Neural cell (in vitro differentiated cells): ENCODE measurements around the gene MACROH2A1. TPM values are rescaled to one million over a fixed set of nuclear protein-coding genes. Genes with fewer than 3 reads are reported as not detected.

ENCODE experiments used
- H2AFZ ChIP-seq: fragments of 200-600, 300-800 bp; sonication (generic), shearing (Covaris generic); 2 replicates; pipeline ENCODE4 v1.6.0; 2014; ENCODE audit warnings: low read depth, mild to moderate bottlenecking, antibody characterized with exemption, low read length, moderate library complexity
- H3F3A ChIP-seq: fragments of 200-600 bp; shearing (Covaris generic); 2 replicates; pipeline ENCODE4 v1.6.1; 2016; ENCODE audit warnings: mild to moderate bottlenecking, moderate library complexity, mixed read lengths, antibody characterized with exemption, low read length; ENCODE audit not compliant: insufficient read depth, poor library complexity, severe bottlenecking
- H3K27ac ChIP-seq: fragments of 200-600, 300-800 bp; sonication (generic), shearing (Covaris generic); 2 replicates; pipeline ENCODE4 v1.5.1; 2014; ENCODE audit warnings: mild to moderate bottlenecking, low read length, moderate library complexity
- H3K27me3 ChIP-seq: fragments of 300-800, 200-600 bp; sonication (generic), shearing (Covaris generic); 2 replicates; pipeline ENCODE4 v1.6.0; 2014; ENCODE audit warnings: mild to moderate bottlenecking, low read depth, low read length, moderate library complexity; ENCODE audit not compliant: insufficient read depth
- H3K36me3 ChIP-seq: fragments of 300-800, 200-600 bp; sonication (generic), shearing (Covaris generic); 2 replicates; pipeline ENCODE4 v1.5.1; 2014; ENCODE audit warnings: mild to moderate bottlenecking, antibody characterized with exemption, low read length, moderate library complexity; ENCODE audit not compliant: insufficient read depth
- H3K4me2 ChIP-seq: fragments of 300-800, 200-600 bp; sonication (generic), shearing (Covaris generic); 2 replicates; pipeline ENCODE4 v1.6.0; 2014; ENCODE audit warnings: mild to moderate bottlenecking, low read length
- H3K4me3 ChIP-seq: fragments of 300-800, 200-600 bp; sonication (generic), shearing (Covaris generic); 2 replicates; pipeline ENCODE4 v1.5.1; 2014; ENCODE audit warnings: mild to moderate bottlenecking, low read length, moderate library complexity
- H3K79me2 ChIP-seq: fragments of 200-600 bp; shearing (Covaris generic); replicated peaks from 2 replicates; pipeline ENCODE4 v1.6.0; 2014; ENCODE audit warnings: mild to moderate bottlenecking, low read length, moderate library complexity; ENCODE audit not compliant: insufficient read depth
- H3K9ac ChIP-seq: fragments of 300-800, 200-600 bp; sonication (generic), shearing (Covaris generic); 2 replicates; pipeline ENCODE4 v1.6.1; 2016; ENCODE audit warnings: mild to moderate bottlenecking, low read length, mixed read lengths
- H3K9me2 ChIP-seq: fragments of 200-600 bp; shearing (Covaris generic); 2 replicates; pipeline ENCODE4 v1.6.1; 2016; ENCODE audit warnings: mild to moderate bottlenecking, low read length, mixed read lengths; ENCODE audit not compliant: insufficient read depth
- H3K9me3 ChIP-seq: fragments of 200-600, 300-800 bp; sonication (generic), shearing (Covaris generic); 2 replicates; pipeline ENCODE4 v1.6.1; 2016; ENCODE audit warnings: mild to moderate bottlenecking, mixed run types, low read length, moderate library complexity, mixed read lengths
- H4K20me1 ChIP-seq: fragments of 200-600 bp; shearing (Covaris generic); 2 replicates; pipeline ENCODE4 v1.6.1; 2016; ENCODE audit warnings: mild to moderate bottlenecking, mixed run types; ENCODE audit not compliant: insufficient read depth
- EP300 ChIP-seq: fragments of 450-650 bp; conservative IDR thresholded peaks from 2 replicates; pipeline ENCODE4 v1.6.1; 2014; ENCODE audit warnings: antibody characterized with exemption, mild to moderate bottlenecking, moderate library complexity; ENCODE audit not compliant: poor library complexity, severe bottlenecking
- EZH2 ChIP-seq: fragments of 200-600, 300-800 bp; shearing (Covaris generic), sonication (generic); IDR thresholded peaks from 2 replicates; pipeline ENCODE4 v1.6.1; 2014; ENCODE audit warnings: antibody characterized with exemption, low read length, borderline replicate concordance, mild to moderate bottlenecking; ENCODE audit not compliant: insufficient read depth, poor library complexity, severe bottlenecking
- MXI1 ChIP-seq: fragments of 450-650 bp; conservative IDR thresholded peaks from 2 replicates; pipeline ENCODE4 v1.6.1; 2014; ENCODE audit warnings: antibody characterized with exemption, mild to moderate bottlenecking; ENCODE audit not compliant: poor library complexity, severe bottlenecking
- POLR2AphosphoS5 ChIP-seq: IDR thresholded peaks from 2 replicates; pipeline ENCODE4 v1.6.1; 2012
- RAD21 ChIP-seq: fragments of 450-650 bp; conservative IDR thresholded peaks from 2 replicates; pipeline ENCODE4 v1.6.1; 2014; ENCODE audit warnings: antibody characterized with exemption, mild to moderate bottlenecking, moderate library complexity
- REST ChIP-seq: IDR thresholded peaks from 2 replicates; pipeline ENCODE4 v1.6.1; 2012; ENCODE audit warnings: borderline replicate concordance
- SMC3 ChIP-seq: fragments of 450-650 bp; conservative IDR thresholded peaks from 2 replicates; pipeline ENCODE4 v1.6.1; 2014; ENCODE audit warnings: antibody characterized with exemption, mild to moderate bottlenecking, moderate library complexity; ENCODE audit not compliant: poor library complexity
- TAF1 ChIP-seq: IDR thresholded peaks from 2 replicates; pipeline ENCODE4 v1.6.1; 2012; ENCODE audit warnings: low read depth
- polyA plus RNA-seq: library from polyadenylated mRNA; depleted of rRNA; stranded (reverse); fragments of >200 nt; gene quantifications from 2 replicates; pipeline ENCODE4 v1.2.3, GENCODE V29; 2014
- TF ChIP-seq, protein P1 (sequence below): fragments of 450-650 bp; IDR thresholded peaks from 2 replicates; pipeline ENCODE4 v1.5.1; 2014; ENCODE audit warnings: antibody characterized with exemption, mild to moderate bottlenecking, moderate library complexity; ENCODE audit not compliant: poor library complexity, severe bottlenecking

The MACROH2A1 gene
- polyA plus RNA-seq, 1 donor from 2014 or later: 351 TPM

DNA sequence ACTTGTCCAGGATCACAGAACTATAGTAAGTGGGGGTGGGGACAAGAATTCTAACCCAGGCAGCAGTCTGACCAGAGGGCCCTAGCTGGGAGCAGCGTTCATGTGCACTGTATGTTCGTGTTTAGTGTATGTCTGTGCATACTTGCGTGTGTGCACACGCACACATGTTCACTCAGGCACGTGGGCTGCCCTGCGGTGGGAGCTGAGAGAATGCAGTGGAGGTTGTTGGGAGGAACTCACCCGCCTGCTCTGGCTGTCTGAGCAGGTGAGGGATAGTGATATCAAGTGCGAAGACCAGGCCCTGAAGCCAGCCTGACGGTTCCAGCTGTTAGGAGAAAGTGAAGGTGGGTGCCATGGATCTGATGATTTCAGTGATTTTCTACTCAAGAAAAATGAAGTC lies 47.2 kb upstream of the MACROH2A1 start:
- Histone ChIP-seq H3K27me3 (no peaks in the 10 kb centered on the region), H3K36me3 (no peaks in the 10 kb centered on the region), H3K9ac (no peak overlapping the region), H3K27ac (no peak overlapping the region), H3K79me2 (no peaks in the 10 kb centered on the region), H3K4me2 (no peak overlapping the region), H4K20me1 (no peaks in the 10 kb centered on the region), H3K9me2 (no peaks in the 10 kb centered on the region), H3K9me3 (no peaks in the 10 kb centered on the region), H2AFZ (no peak overlapping the region), H3K4me3 (no peak overlapping the region), H3F3A (no peaks in the 10 kb centered on the region)
- TF ChIP-seq RAD21: no peak
- no peak for TF ChIP-seq SMC3
- TF ChIP-seq TAF1: no peak
- no peak for TF ChIP-seq MXI1

DNA sequence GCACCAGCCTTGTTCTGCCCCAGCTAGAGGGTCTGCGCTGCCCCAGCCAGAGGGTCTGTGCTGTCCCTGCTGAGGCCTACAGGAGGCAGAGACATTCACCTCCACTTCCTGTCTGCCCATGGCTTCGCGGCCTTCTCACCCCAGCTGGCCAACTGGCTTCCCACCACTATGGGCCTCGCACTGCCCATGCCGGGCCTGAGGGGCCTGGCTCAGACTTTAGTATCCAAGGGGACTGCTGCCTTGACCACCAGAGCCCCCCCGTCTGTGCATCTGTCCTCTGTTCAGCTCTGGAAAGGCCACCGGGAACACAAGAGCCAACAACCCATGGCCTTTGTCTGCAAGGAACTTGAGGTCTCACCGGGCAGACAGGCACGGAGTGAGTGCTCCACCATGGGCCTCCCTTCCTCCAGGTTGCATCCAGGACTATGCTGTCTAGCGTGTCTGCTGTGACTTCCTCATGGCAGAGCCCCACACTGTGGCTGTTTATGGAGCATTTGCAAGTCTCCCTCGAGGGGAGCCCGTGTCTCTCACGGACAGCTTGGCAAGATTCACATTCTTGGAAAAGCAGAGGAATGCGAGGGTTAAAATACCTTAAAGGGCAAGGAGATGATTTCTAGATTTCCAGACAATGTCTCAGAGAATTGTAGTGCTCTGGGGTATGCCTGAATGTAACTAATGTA lies 46.4 kb upstream of the MACROH2A1 start:
- H3K9ac ChIP-seq: no peak overlapping the region
- no peak overlapping the region for H3K27ac ChIP-seq
- no peaks in the 10 kb centered on the region for H3K9me2 ChIP-seq
- H2AFZ ChIP-seq: no peak overlapping the region
- TF ChIP-seq MXI1 (no peak), EZH2 (no peak)
- H3K9me3 ChIP-seq: no peaks in the 10 kb centered on the region
- no peaks in the 10 kb centered on the region for H3K27me3 ChIP-seq
- H3K4me3 ChIP-seq: no peak overlapping the region
- H4K20me1 ChIP-seq: no peaks in the 10 kb centered on the region
- no peaks in the 10 kb centered on the region for H3K36me3 ChIP-seq
- H3K4me2 ChIP-seq: no peak overlapping the region
- H3K79me2 ChIP-seq: no peaks in the 10 kb centered on the region
- no peaks in the 10 kb centered on the region for H3F3A ChIP-seq

DNA sequence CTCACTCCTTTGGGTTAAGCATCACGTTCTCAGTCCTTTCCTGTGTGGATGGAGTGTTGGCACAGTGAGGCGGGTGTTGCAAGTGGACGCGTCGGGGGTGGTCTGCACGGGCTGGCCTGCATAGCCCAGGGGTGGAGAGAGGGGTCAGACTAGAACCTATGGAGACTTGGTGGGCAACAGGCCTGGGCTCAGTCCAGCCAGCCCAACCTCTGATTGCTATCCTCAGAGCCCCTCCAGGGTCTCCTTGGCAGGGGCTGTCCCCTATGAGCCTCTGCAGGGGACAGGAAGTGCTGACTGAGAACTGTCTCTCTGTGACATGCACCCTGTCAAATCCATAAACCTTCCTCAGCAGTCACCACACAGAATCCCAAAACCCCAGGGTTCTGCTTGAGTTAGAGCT lies 45.9 kb upstream of the MACROH2A1 start:
- H3K27me3 ChIP-seq: no peaks in the 10 kb centered on the region
- H4K20me1 ChIP-seq: no peaks in the 10 kb centered on the region
- TF ChIP-seq EP300 (no peak), EZH2 (no peak), SMC3 (no peak), TAF1 (no peak), REST (no peak), POLR2AphosphoS5 (no peak), RAD21 (no peak), MXI1 (no peak)
- TF ChIP-seq, protein P1, sequence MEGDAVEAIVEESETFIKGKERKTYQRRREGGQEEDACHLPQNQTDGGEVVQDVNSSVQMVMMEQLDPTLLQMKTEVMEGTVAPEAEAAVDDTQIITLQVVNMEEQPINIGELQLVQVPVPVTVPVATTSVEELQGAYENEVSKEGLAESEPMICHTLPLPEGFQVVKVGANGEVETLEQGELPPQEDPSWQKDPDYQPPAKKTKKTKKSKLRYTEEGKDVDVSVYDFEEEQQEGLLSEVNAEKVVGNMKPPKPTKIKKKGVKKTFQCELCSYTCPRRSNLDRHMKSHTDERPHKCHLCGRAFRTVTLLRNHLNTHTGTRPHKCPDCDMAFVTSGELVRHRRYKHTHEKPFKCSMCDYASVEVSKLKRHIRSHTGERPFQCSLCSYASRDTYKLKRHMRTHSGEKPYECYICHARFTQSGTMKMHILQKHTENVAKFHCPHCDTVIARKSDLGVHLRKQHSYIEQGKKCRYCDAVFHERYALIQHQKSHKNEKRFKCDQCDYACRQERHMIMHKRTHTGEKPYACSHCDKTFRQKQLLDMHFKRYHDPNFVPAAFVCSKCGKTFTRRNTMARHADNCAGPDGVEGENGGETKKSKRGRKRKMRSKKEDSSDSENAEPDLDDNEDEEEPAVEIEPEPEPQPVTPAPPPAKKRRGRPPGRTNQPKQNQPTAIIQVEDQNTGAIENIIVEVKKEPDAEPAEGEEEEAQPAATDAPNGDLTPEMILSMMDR: no peak
- H2AFZ ChIP-seq: no peak overlapping the region
- H3K4me3 ChIP-seq: no peak overlapping the region
- H3K9ac ChIP-seq: no peak overlapping the region
- H3K4me2 ChIP-seq: no peak overlapping the region
- no peaks in the 10 kb centered on the region for H3K79me2 ChIP-seq
- no peaks in the 10 kb centered on the region for H3K9me2 ChIP-seq
- H3K36me3 ChIP-seq: no peaks in the 10 kb centered on the region
- no peaks in the 10 kb centered on the region for H3K9me3 ChIP-seq
- H3F3A ChIP-seq: no peaks in the 10 kb centered on the region
- H3K27ac ChIP-seq: no peak overlapping the region
